Activated naive CD4-positive, alpha-beta T cell treated with anti-CD3 and anti-CD28 coated beads for 36 hours (primary cell): ENCODE data around the gene FOXA3. TPM values are rescaled to one million over a fixed set of nuclear protein-coding genes. Genes with fewer than 3 reads are reported as not detected.
A peak's percentile ranks its signal among the peaks of the same experiment; 100 is the strongest.

ENCODE experiments used
- CTCF ChIA-PET: fragments of 350-600 bp; sonication (Branson Sonifier 250); formaldehyde crosslinking; loops from one replicate; lab custom pipeline; 2021; ENCODE audit warnings: antibody characterized with exemption; lab: Charles Lee
- DNase-seq: peaks from one replicate; pipeline ENCODE4 v3.0.0-alpha.2; 2020
- H3K27ac Mint-ChIP-seq: one replicate; pipeline ENCODE4 v1.8.0; 2021; ENCODE audit warnings: mild to moderate bottlenecking, mixed read lengths
- H3K27me3 Mint-ChIP-seq: one replicate; pipeline ENCODE4 v1.8.0; 2021; ENCODE audit warnings: low read depth, mixed read lengths
- H3K36me3 Mint-ChIP-seq: one replicate; pipeline ENCODE4 v1.8.0; 2021; ENCODE audit warnings: low read depth, mixed read lengths
- H3K4me1 Mint-ChIP-seq: one replicate; pipeline ENCODE4 v1.8.0; 2021; ENCODE audit warnings: low read depth, mixed read lengths
- H3K4me3 Mint-ChIP-seq: one replicate; pipeline ENCODE4 v1.8.0; 2021; ENCODE audit warnings: mild to moderate bottlenecking, moderate library complexity, mixed read lengths
- H3K9me3 Mint-ChIP-seq: one replicate; pipeline ENCODE4 v1.8.0; 2021; ENCODE audit warnings: mixed read lengths
- intact Hi-C: fragments of 100-400 bp; cut with micrococcal nuclease; formaldehyde crosslinking; loops from one replicate; pipeline ENCODE4 v1.15.1; 2023
- total RNA-seq, 2 experiments: library from RNA; stranded (reverse); gene quantifications; one replicate each; pipeline ENCODE4 v1.2.3, GENCODE V29; 2021

The FOXA3 gene
- total RNA-seq, 2 experiments from 2014 or later, result 0.20 TPM; not detected in 1

DNA sequence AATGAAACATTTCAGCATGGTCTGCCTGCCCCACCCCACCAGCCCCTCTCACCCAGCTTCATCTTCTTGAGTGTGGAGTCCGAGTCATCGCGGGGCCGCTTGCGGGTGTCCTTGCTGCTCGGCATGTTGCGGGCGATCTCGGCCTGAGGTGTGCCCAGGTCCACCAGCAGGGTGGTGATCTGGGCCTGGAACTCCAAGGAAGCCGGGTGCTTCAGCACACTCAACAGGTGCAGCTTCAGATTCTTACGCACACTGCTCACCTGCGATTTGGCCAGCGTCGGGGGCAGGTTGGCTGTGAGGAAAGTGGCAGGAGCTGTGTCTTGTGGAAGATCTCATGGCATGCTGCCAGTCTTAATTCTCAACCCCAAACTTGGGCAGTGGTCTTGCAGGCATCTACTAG lies 21.9 kb upstream of the FOXA3 start:
- no peaks in the 10 kb centered on the region for H3K9me3 Mint-ChIP-seq
- H3K36me3 Mint-ChIP-seq, result peaks cover 65% of the 10 kb centered on the region
- H3K27ac Mint-ChIP-seq, result no peak overlapping the region
- intact Hi-C loops, result no loop called here
- no peak for DNase-seq
- no peak overlapping the region for H3K4me3 Mint-ChIP-seq
- CTCF ChIA-PET, result no interaction called here
- H3K27me3 Mint-ChIP-seq, result no peaks in the 10 kb centered on the region
- no peaks in the 10 kb centered on the region for H3K4me1 Mint-ChIP-seq

DNA sequence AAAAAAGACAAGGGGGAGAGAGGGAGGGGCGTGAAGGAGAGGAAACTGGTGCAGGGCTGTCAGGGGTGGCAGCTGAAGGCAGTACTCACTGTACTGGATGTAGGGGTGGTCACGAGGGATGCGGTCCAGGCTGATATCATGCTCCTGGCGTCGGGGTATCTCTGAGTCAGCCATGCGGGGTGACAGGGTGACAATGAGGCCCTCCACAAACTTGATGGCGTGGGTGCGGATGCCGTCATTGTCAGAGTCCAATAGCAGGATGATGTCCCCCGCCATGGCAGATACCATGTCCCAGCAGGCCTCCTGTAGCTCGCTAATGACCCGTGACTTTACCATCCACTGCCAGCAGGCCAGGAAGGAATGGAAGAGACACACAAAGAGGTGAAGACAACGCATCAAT lies 16.5 kb upstream of the FOXA3 start:
- Mint-ChIP-seq H3K4me3 (no peak overlapping the region), H3K4me1 (no peaks in the 10 kb centered on the region), H3K9me3 (no peaks in the 10 kb centered on the region), H3K36me3 (peaks cover 59% of the 10 kb centered on the region), H3K27ac (no peak overlapping the region), H3K27me3 (no peaks in the 10 kb centered on the region)
- CTCF ChIA-PET, result no interaction called here
- no peak for DNase-seq
- intact Hi-C loops, result no loop called here

DNA sequence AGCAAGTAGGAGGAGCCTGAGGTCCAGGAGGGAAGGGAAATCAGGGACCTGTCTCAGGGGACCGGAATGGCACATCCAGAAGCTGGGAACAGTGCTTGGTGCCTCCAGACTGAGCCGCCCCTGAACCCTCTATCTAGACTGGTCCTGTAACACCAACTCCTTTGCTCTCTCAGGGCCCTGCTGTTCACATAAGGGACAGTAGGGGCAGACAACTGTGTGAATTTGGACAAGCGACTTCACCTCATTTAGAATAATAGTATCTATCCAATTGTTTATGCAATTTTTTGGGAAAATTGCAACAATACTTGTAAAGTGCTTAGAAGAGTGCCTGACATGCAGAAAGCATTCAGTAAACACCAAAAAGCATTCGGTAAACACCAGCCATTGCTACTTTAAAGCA lies 15.2 kb upstream of the FOXA3 start:
- Mint-ChIP-seq H3K36me3 (peaks cover 54% of the 10 kb centered on the region), H3K9me3 (no peaks in the 10 kb centered on the region), H3K27me3 (no peaks in the 10 kb centered on the region), H3K4me1 (no peaks in the 10 kb centered on the region), H3K4me3 (no peak overlapping the region), H3K27ac (no peak overlapping the region)
- intact Hi-C loops, result no loop called here
- no peak for DNase-seq
- CTCF ChIA-PET, result interaction anchor here (0.8 to 2.4 kb wide), 2 partner anchors 32 to 34 kb away, joined by 3 to 5 read pairs; no protein-coding TSS in a partner anchor

DNA sequence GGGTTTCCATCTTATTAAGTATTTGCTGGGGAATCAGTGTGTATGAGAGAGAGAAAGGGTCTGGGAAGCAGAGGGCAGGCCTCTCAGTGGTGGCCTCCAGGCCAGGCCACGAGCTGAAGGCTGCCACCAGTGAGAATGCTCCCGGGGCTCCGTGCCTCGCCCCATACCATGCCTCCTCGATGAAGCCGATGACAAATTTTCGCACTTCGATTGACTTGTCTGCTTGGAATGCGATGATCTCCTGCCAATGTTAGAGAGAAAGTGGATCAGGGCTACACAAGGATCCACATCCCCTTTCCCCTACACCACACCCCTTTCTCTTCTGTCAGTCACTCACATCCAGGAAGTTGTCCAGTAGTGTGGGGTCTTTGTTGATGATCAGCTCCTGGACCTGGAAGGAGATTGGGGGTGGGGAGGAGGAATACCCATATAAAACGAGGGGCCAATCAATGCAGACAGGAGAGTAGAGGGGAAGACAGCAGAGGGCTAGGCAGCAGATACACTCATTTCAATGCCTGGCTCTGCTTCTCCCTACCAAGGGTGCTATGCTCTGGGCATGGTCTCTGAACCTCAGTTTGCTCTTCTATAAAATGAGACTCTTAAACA lies 11.9 kb upstream of the FOXA3 start:
- no peaks in the 10 kb centered on the region for H3K27me3 Mint-ChIP-seq
- H3K9me3 Mint-ChIP-seq, result no peaks in the 10 kb centered on the region
- DNase-seq, result no peak
- intact Hi-C loops, result no loop called here
- H3K4me3 Mint-ChIP-seq, result no peak overlapping the region
- peaks cover 39% of the 10 kb centered on the region for H3K36me3 Mint-ChIP-seq
- no peak overlapping the region for H3K27ac Mint-ChIP-seq
- CTCF ChIA-PET, result interaction anchor here (0.6 kb wide), 1 partner anchor 73 kb away, joined by 3 read pairs; no protein-coding TSS in a partner anchor
- peaks cover 1% of the 10 kb centered on the region for H3K4me1 Mint-ChIP-seq

DNA sequence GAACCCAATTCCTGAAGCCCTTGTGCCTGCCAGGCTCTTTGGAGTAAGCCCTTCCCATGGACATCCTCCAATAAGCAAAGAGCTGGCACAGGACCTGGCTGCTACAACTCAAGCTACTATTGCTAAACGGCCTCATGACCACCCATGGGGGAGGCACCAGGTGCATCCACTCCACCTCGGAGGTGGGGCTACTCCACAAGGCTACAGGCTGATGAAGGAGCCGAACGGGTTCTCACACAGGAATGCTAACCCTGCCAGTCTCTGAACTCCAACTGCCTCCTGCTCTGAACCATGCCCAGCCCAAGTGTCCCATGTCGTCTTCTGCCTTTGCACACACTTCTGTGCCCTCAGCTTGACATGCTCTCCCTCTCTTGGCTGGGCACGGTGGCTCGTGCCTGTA lies 11.1 kb upstream of the FOXA3 start:
- intact Hi-C loops, result no loop called here
- Mint-ChIP-seq H3K36me3 (peaks cover 35% of the 10 kb centered on the region), H3K27me3 (no peaks in the 10 kb centered on the region), H3K27ac (no peak overlapping the region), H3K4me3 (no peak overlapping the region), H3K4me1 (peaks cover 2% of the 10 kb centered on the region), H3K9me3 (no peaks in the 10 kb centered on the region)
- no peak for DNase-seq
- CTCF ChIA-PET, result interaction anchor here (0.6 to 1.2 kb wide), 3 partner anchors 11 to 72 kb away, joined by 3 to 4 read pairs (median 3); no protein-coding TSS in a partner anchor

DNA sequence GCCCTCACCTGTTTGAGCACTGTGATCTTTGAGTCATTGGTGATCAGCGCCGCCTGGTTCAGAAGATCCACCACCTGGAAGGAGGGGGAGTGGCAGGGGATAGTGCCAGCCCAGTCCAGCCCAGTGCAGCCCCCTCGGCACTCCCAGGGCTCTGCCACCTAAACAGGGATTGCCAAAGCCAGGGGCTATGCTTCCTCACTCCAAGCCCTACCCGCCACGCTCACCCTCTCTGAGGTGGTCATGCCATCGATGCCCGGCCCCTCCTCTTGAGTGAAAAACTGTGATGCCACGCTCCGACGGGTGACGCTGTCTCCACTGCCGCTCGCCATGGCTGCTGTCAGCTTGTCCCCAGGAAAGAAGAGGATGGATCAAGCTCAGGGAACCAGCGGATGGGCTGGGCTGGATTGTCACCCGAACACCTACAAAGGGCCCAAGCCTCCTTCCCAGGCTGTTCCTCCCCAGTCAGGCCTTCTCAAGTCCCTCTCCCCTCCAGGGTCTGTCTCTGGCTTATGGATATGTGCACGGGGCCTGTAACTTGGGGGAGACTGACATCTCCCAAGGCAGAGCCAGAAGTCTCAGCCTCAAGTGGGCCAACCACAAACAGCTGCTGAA lies 9.9 kb upstream of the FOXA3 start:
- intact Hi-C loops, result no loop called here
- no peaks in the 10 kb centered on the region for H3K27me3 Mint-ChIP-seq
- no peak overlapping the region for H3K27ac Mint-ChIP-seq
- H3K4me3 Mint-ChIP-seq, result no peak overlapping the region
- peaks cover 6% of the 10 kb centered on the region for H3K4me1 Mint-ChIP-seq
- no peak for DNase-seq
- CTCF ChIA-PET, result interaction anchor here (1.2 kb wide), 2 partner anchors 9 to 29 kb away, joined by 3 to 4 read pairs; no protein-coding TSS in a partner anchor
- H3K9me3 Mint-ChIP-seq, result no peaks in the 10 kb centered on the region
- peaks cover 31% of the 10 kb centered on the region for H3K36me3 Mint-ChIP-seq

DNA sequence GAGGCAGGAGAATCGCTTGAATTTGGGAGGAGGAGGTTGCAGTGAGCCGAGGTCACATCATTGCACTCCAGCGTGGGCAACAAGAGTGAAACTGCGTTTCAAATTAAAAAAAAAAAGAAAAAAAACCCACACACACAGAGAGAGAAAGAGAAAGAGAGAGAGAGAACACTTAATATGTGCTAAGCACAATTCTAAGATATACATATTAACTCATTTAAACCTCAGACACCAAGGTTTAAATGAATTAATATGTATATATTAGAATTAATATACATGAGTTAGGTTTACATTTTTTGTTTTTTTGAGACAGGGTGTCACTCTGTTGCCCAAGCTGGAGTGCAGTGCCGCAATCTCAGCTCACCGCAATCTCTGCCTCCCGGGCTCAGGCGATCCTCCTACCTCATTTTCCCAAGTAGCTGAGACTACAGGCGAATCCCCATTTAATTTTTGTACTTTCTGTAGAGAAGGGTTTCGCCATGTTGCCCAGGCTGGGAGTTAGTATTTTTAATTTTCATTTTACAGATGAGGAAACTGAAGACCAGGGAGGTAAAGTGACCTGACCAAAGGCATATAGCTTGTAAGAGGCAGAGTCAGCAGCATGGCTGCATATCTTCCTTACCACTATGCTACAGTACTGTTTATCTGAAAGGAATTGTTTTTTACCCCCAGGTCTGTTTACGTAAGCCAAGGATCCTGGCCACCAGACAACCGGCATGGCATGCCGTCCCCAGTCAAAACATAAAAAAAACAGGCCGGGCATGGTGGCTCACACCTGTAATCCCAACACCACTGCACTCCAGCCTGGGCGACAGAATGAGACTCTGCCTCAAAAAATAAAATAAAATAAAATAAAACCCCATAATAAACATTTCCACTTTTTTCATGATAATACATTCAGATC lies 3.5 kb upstream of the FOXA3 start:
- H3K4me3 Mint-ChIP-seq, result no peak overlapping the region
- peaks cover 19% of the 10 kb centered on the region for H3K27me3 Mint-ChIP-seq
- H3K9me3 Mint-ChIP-seq, result no peaks in the 10 kb centered on the region
- H3K4me1 Mint-ChIP-seq, result peaks cover 24% of the 10 kb centered on the region
- peaks cover 11% of the 10 kb centered on the region for H3K36me3 Mint-ChIP-seq
- CTCF ChIA-PET, result no interaction called here
- no peak overlapping the region for H3K27ac Mint-ChIP-seq
- intact Hi-C loops, result loop anchor here (10.0 kb wide), 1 partner anchor 276 kb away; the partner anchor contains the start of gene OPA3
- no peak for DNase-seq

DNA sequence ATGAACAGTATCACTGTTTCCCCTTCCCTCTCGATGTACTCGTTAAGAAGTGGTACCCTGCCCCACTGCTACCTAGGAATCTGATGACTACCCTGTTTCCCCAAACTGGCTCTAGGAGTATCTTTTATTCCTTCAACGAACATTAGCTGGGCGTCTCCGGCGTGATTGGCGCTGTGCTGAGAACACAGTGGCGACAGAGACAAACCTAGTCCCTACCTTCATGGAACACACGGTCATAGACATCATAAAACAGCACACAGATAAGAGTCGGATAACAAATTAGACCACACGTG lies 1.9 kb upstream of the FOXA3 start:
- Mint-ChIP-seq H3K9me3 (no peaks in the 10 kb centered on the region), H3K27ac (peak overlapping the region; percentile 94), H3K4me3 (peak overlapping the region; percentile 88), H3K27me3 (peaks cover 23% of the 10 kb centered on the region), H3K36me3 (peaks cover 11% of the 10 kb centered on the region), H3K4me1 (peaks cover 24% of the 10 kb centered on the region)
- intact Hi-C loops, result loop anchor here (2.0 to 10.0 kb wide), 4 partner anchors 155 to 395 kb away; partner anchors contain the start of genes FOSB and OPA3
- CTCF ChIA-PET, result interaction anchor here (2.2 kb wide), 1 partner anchor 133 kb away, joined by 8 read pairs; the partner anchor contains the start of gene CCDC61
- no peak for DNase-seq

DNA sequence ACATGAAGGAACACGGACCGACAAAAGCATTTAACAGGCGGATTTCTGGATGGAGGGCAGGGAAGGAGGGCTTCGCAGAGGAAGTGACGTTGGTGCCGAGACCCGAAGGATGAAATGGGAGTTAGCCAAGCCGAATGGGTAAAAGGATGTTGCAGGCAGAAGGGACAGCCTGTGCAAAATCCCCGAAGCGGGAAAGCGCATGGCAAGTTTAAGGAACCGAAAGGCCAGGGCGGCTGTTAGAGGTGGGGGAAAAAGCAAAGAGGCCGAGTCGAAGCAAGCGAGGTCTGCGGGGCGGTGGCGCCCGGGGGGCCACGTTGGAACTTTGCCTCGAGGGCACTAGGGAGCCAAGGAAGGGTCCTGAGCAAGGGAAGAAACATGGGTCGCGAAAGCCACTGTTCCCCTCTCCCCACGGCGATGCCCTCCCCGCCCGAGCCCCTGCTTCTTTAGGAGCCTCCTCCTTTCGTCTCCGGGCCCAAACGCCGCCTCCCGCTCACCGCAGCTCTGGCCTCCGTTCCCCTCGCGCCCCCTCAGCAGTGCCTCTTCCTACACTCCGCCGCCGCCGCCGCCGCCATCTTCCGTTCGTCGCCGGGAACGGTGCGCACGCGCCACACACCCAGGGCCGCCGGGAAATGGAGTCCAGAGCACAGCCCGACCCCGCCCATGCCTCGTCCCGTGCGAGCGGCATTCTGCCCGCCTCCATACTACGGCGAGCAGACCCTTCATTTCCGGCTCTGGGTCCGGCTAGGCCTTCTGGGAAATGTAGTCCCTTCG lies 1.4 kb upstream of the FOXA3 start, which contains the start of gene SYMPK:
TSS of gene SYMPK (minus strand) at position 584 of the 771 bp plus-strand sequence. CDS start 8,652 bp downstream, outside the sequence.
- DNase-seq, result peak; percentile 99
- CTCF ChIA-PET, result interaction anchor here (0.6 to 2.7 kb wide), 15 partner anchors 9 to 221 kb away, joined by 3 to 84 read pairs (median 4); partner anchors contain the start of genes CCDC61, IRF2BP1, QPCTL and SIX5
- Mint-ChIP-seq H3K9me3 (no peaks in the 10 kb centered on the region), H3K27ac (peak within 1 kb of the TSS; percentile 94), H3K36me3 (peaks cover 11% of the 10 kb centered on the region), H3K4me1 (peaks cover 24% of the 10 kb centered on the region), H3K27me3 (peaks cover 23% of the 10 kb centered on the region), H3K4me3 (peak within 1 kb of the TSS; percentile 88)
- intact Hi-C loops, result loop anchor here (1.0 to 10.0 kb wide), 15 partner anchors 14 to 396 kb away; partner anchors contain the start of genes CCDC61, DMWD, FBXO46 and FOSB

DNA sequence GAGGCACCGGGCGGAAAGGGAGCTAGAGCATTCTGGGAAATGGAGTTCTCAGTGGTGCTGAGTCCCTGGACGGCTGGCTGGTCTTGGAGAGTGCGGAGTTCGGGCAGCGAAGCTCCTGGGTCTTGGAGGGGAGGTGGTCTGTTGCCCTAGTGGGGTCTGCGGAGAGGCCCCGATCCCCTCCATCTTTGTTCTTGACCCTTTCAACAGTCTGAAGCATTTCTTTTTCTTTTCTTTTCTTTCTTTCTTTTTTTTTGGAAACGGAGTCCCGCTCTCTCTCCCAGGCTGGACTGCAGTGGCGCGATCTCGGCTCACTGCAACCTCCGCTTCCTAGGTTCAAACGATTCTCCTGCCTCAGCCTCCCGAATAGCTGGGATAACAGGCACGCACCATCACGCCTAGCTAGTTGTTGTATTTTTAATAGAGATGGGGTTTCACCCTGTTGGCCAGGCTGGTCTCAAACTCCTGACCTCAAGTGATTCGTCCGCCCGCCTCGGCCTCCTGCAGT lies 739 bp upstream of the FOXA3 start:
- peak overlapping the region; percentile 88 for H3K4me3 Mint-ChIP-seq
- H3K27ac Mint-ChIP-seq, result no peak overlapping the region
- DNase-seq, result no peak
- H3K4me1 Mint-ChIP-seq, result peaks cover 20% of the 10 kb centered on the region
- H3K9me3 Mint-ChIP-seq, result no peaks in the 10 kb centered on the region
- intact Hi-C loops, result loop anchor here (1.0 to 10.0 kb wide), 15 partner anchors 13 to 397 kb away; partner anchors contain the start of genes CCDC61, DMWD, FBXO46 and FOSB
- H3K36me3 Mint-ChIP-seq, result peaks cover 7% of the 10 kb centered on the region
- peaks cover 23% of the 10 kb centered on the region for H3K27me3 Mint-ChIP-seq
- CTCF ChIA-PET, result interaction anchor here (0.6 to 2.7 kb wide), 19 partner anchors 9 to 222 kb away, joined by 3 to 84 read pairs (median 4); partner anchors contain the start of genes CCDC61, IRF2BP1, MYPOP and QPCTL

DNA sequence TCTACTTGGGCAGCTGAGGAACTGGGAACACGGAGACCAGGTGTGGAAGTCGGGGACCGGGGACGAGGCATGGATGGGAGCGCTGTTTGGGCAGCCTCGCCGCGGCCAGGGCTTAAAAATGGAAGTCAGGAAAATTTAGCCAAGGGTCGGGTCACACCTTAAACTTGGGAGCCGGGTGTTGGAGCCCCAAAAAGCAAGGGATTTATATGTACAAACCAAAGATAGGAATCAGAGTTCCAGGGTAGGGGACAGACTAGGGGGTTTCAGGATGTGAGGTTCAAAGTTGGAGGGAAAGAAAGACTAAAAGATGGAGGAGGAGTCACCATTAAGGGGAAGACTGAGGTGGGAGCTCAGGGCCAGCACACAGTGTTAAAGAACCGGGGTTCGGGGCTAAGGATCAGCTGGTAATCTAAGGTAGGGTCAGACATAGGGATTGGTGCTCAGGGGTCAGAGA lies 530 bp downstream of the FOXA3 start:
- no peak for DNase-seq
- Mint-ChIP-seq H3K27ac (no peak overlapping the region), H3K4me1 (peaks cover 20% of the 10 kb centered on the region), H3K4me3 (peak overlapping the region; percentile 59), H3K27me3 (peaks cover 23% of the 10 kb centered on the region), H3K36me3 (peaks cover 3% of the 10 kb centered on the region), H3K9me3 (no peaks in the 10 kb centered on the region)
- CTCF ChIA-PET, result interaction anchor here (1.2 to 2.7 kb wide), 6 partner anchors 8 to 146 kb away, joined by 3 to 84 read pairs (median 6); partner anchors contain the start of genes IRF2BP1 and MYPOP
- intact Hi-C loops, result loop anchor here (1.0 to 10.0 kb wide), 2 partner anchors 19 to 280 kb away; partner anchors contain the start of gene OPA3
